Raji (cell line): Measurements from ENCODE around the gene PMEPA1.

Source experiments
- POLR2A ChIP-seq: IDR thresholded peaks from 2 replicates; pipeline ENCODE4 v1.6.1; 2011; ENCODE audit warnings: low read depth, low read length, control low read depth; ENCODE audit not compliant: insufficient read depth

The PMEPA1 gene

GRCh38 chr20:57682184-57683101 is 27.4 kb downstream of the PMEPA1 start:
- no peak for TF ChIP-seq POLR2A

- TF ChIP-seq POLR2A = no peak
Observed at GRCh38 chr20:57680934-57681914, 28.6 kb downstream of the PMEPA1 start.

GRCh38 chr20:57680131-57680716 is 29.6 kb downstream of the PMEPA1 start:
- TF ChIP-seq POLR2A = no peak

- no peak for TF ChIP-seq POLR2A
Observed at GRCh38 chr20:57679113-57679512, 30.7 kb downstream of the PMEPA1 start.

- no peak for TF ChIP-seq POLR2A
Observed at GRCh38 chr20:57678340-57678739, 31.5 kb downstream of the PMEPA1 start.

- no peak for TF ChIP-seq POLR2A
Observed at GRCh38 chr20:57677584-57677982, 32.2 kb downstream of the PMEPA1 start.

GRCh38 chr20:57676589-57677583 is 32.9 kb downstream of the PMEPA1 start:
- no peak for TF ChIP-seq POLR2A

GRCh38 chr20:57675773-57676172 is 34.0 kb downstream of the PMEPA1 start:
- no peak for TF ChIP-seq POLR2A

- no peak for TF ChIP-seq POLR2A
Observed at GRCh38 chr20:57672953-57673575, 36.8 kb downstream of the PMEPA1 start.

- no peak for TF ChIP-seq POLR2A
Observed at GRCh38 chr20:57672164-57672563, 37.7 kb downstream of the PMEPA1 start.

GRCh38 chr20:57671662-57672061 is 38.2 kb downstream of the PMEPA1 start:
- no peak for TF ChIP-seq POLR2A

- TF ChIP-seq POLR2A = no peak
Observed at GRCh38 chr20:57671072-57671391, 38.8 kb downstream of the PMEPA1 start.

- no peak for TF ChIP-seq POLR2A
Observed at GRCh38 chr20:57670288-57671071, 39.3 kb downstream of the PMEPA1 start.
